HG03139 (cell line): Measurements from ENCODE around the gene MRPL3.

Experiments
- ATAC-seq: cut with Tn5 transposase; IDR thresholded peaks from one replicate; pipeline ENCODE4 v1.9.1; 2021; ENCODE audit not compliant: unreplicated experiment

MRPL3 gene

DNA sequence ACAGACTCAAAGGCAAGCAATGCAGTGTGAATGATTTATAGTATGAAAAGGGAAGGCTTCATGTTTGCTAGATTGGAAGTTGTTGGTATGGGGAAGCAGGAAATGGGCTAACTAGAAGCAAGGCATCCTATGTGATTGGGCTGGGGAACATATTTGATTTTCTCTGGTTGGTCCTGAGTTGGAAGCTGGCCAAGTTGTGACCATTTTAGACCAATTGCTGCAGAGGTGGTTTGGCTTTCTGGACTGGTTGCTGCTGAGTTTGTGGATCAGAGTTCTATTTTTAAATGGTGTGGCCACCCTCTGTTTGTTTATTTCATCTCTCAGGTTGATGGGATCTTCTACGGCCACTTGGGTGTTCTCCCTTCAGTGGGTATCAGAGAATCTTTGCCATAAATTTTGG lies 81.5 kb downstream of the MRPL3 start:
- ATAC-seq, result no peak

- ATAC-seq, result no peak
Measured at GRCh38 chr3:131417751-131418150, 85.0 kb downstream of the MRPL3 start.
